ENCODE data around the gene C6orf89. TPM values are rescaled to one million over a fixed set of nuclear protein-coding genes. Genes with fewer than 3 reads are reported as not detected.
"Not testable (repeated sequence)": the region's sequence is repeated elsewhere in the genome, so short reads cannot be mapped to it uniquely, and the experiment has no call there.

C6orf89 gene
- polyA plus RNA-seq, 1 donor from 2014 or later: 24.6 TPM

DNA sequence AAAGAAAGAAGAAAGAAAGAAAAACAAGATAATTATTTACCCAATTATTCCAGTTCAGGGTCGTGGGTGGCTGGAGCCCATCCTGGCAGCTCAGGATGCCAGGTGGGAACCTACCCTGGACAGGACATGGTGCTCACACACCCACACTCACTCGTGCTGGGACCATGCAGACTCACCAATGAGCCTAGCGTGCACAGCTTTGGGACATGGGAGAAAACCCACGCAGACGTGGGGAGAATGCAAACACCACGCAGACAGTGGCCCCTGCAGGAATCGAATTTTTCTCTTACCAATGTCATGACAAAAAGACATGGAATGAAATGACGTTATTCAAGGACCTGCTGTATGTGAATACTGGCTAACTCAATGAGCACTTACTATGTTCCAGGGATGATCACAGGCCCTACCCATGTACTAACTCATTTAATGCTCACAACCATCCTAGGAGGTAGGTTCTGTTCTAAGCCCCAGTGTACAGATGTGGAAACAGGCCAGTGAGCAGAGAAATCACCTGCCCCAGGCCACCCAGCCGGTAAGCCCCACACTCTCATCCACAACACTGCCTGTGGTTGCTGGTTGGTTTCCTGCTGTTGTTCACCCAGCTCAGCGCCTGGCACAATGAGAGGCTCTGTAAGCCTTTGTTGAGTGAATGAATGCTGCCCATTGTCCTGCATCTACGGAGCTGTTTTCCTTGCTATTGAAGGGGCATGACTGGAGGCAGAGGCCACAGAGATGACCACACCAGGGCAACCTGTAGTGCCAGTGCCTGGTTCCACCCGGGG is 62.0 kb downstream of the C6orf89 start:
- no peaks in the 10 kb centered on the region for H3K36me3 ChIP-seq (ENCODE audit: insufficient read depth, low read length)
- H4K20me1 ChIP-seq (ENCODE audit: insufficient read depth): no peaks in the 10 kb centered on the region
- no peak overlapping the region for H3K4me3 ChIP-seq (ENCODE audit: low read length)
- no peak for TF ChIP-seq SMC3 (conservative IDR thresholded peaks at IDR 0.05; ENCODE audit: poor library complexity)
- no peak for TF ChIP-seq POLR2AphosphoS5 (IDR thresholded peaks at IDR 0.05)
- TF ChIP-seq MXI1 (conservative IDR thresholded peaks at IDR 0.05; ENCODE audit: poor library complexity, severe bottlenecking): no peak
- no peak for TF ChIP-seq TAF1 (IDR thresholded peaks at IDR 0.05; ENCODE audit: low read depth)
- no peak for TF ChIP-seq EP300 (conservative IDR thresholded peaks at IDR 0.05; ENCODE audit: poor library complexity, severe bottlenecking)
- TF ChIP-seq, protein P1, sequence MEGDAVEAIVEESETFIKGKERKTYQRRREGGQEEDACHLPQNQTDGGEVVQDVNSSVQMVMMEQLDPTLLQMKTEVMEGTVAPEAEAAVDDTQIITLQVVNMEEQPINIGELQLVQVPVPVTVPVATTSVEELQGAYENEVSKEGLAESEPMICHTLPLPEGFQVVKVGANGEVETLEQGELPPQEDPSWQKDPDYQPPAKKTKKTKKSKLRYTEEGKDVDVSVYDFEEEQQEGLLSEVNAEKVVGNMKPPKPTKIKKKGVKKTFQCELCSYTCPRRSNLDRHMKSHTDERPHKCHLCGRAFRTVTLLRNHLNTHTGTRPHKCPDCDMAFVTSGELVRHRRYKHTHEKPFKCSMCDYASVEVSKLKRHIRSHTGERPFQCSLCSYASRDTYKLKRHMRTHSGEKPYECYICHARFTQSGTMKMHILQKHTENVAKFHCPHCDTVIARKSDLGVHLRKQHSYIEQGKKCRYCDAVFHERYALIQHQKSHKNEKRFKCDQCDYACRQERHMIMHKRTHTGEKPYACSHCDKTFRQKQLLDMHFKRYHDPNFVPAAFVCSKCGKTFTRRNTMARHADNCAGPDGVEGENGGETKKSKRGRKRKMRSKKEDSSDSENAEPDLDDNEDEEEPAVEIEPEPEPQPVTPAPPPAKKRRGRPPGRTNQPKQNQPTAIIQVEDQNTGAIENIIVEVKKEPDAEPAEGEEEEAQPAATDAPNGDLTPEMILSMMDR (IDR thresholded peaks at IDR 0.05; ENCODE audit: poor library complexity, severe bottlenecking): no peak
- TF ChIP-seq RAD21 (conservative IDR thresholded peaks at IDR 0.05): no peak
- TF ChIP-seq EZH2 (IDR thresholded peaks at IDR 0.05; ENCODE audit: borderline replicate concordance, insufficient read depth, low read length, poor library complexity, severe bottlenecking): no peak
- TF ChIP-seq, protein P2, sequence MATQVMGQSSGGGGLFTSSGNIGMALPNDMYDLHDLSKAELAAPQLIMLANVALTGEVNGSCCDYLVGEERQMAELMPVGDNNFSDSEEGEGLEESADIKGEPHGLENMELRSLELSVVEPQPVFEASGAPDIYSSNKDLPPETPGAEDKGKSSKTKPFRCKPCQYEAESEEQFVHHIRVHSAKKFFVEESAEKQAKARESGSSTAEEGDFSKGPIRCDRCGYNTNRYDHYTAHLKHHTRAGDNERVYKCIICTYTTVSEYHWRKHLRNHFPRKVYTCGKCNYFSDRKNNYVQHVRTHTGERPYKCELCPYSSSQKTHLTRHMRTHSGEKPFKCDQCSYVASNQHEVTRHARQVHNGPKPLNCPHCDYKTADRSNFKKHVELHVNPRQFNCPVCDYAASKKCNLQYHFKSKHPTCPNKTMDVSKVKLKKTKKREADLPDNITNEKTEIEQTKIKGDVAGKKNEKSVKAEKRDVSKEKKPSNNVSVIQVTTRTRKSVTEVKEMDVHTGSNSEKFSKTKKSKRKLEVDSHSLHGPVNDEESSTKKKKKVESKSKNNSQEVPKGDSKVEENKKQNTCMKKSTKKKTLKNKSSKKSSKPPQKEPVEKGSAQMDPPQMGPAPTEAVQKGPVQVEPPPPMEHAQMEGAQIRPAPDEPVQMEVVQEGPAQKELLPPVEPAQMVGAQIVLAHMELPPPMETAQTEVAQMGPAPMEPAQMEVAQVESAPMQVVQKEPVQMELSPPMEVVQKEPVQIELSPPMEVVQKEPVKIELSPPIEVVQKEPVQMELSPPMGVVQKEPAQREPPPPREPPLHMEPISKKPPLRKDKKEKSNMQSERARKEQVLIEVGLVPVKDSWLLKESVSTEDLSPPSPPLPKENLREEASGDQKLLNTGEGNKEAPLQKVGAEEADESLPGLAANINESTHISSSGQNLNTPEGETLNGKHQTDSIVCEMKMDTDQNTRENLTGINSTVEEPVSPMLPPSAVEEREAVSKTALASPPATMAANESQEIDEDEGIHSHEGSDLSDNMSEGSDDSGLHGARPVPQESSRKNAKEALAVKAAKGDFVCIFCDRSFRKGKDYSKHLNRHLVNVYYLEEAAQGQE (IDR thresholded peaks at IDR 0.05; ENCODE audit: borderline replicate concordance): no peak
- no peak overlapping the region for H3K4me2 ChIP-seq (ENCODE audit: low read length)
- H3K9ac ChIP-seq (ENCODE audit: low read length): no peak overlapping the region
- no peak overlapping the region for H3K27ac ChIP-seq (ENCODE audit: low read length)
- no peaks in the 10 kb centered on the region for H3F3A ChIP-seq (ENCODE audit: insufficient read depth, low read length, poor library complexity, severe bottlenecking)
- no peaks in the 10 kb centered on the region for H3K27me3 ChIP-seq (ENCODE audit: insufficient read depth, low read depth, low read length)
- H3K79me2 ChIP-seq (replicated peaks; ENCODE audit: insufficient read depth, low read length): no peaks in the 10 kb centered on the region
- H2AFZ ChIP-seq (ENCODE audit: low read depth, low read length): no peak overlapping the region
- H3K9me2 ChIP-seq (ENCODE audit: insufficient read depth, low read length): no peaks in the 10 kb centered on the region
- no peaks in the 10 kb centered on the region for H3K9me3 ChIP-seq (ENCODE audit: low read length)

DNA sequence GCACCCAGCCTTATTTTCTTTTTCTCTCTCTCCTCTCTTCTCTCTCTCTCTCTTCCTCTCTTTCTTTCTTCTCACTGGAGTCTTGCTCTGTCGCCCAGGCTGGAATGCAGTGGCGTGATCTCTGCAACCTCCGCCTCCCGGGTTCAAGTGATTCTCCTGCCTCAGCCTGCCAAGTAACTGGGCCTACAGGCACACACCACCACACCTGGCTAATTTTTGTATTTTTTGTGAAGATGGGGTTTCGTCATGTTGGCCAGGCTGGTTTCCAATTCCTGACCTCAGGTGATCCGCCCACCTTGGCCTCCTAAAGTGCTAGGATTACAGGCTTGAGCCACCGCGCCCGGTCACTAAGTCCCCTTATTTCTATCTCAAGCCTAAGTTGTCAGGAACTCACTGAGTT is 63.3 kb downstream of the C6orf89 start:
- H3K9ac ChIP-seq (ENCODE audit: low read length); H3K27ac ChIP-seq (ENCODE audit: low read length); H3F3A ChIP-seq (ENCODE audit: insufficient read depth, low read length, poor library complexity, severe bottlenecking); H3K36me3 ChIP-seq (ENCODE audit: insufficient read depth, low read length); H3K4me3 ChIP-seq (ENCODE audit: low read length); H3K9me3 ChIP-seq (ENCODE audit: low read length); H3K4me2 ChIP-seq (ENCODE audit: low read length); H3K27me3 ChIP-seq (ENCODE audit: insufficient read depth, low read depth, low read length); H2AFZ ChIP-seq (ENCODE audit: low read depth, low read length); H3K9me2 ChIP-seq (ENCODE audit: insufficient read depth, low read length); H4K20me1 ChIP-seq (ENCODE audit: insufficient read depth); H3K79me2 ChIP-seq (replicated peaks; ENCODE audit: insufficient read depth, low read length): not testable (repeated sequence)

All from neural cell (in vitro differentiated cells).